GM19328 (cell line): ENCODE data around the gene IFNA5.

Experiments used
- ATAC-seq: cut with Tn5 transposase; IDR thresholded peaks from one replicate; pipeline ENCODE4 v1.9.1; 2021; ENCODE audit warnings: mild to moderate bottlenecking, moderate library complexity; ENCODE audit not compliant: unreplicated experiment

The IFNA5 gene

GRCh38 chr9:21305213-21305612, at the start of gene IFNA5:
Gene IFNA5 (minus strand): TSS chr9:21305313. CDS start chr9:21305256, 57 bp downstream.
- no peak for ATAC-seq

- ATAC-seq = no peak
Measured at GRCh38 chr9:21350787-21351186, 45.7 kb upstream of the IFNA5 start, which contains the start of gene IFNA6. Gene IFNA6 (minus strand): TSS chr9:21350887. CDS start chr9:21350887, 0 bp downstream.

- no peak for ATAC-seq
Measured at GRCh38 chr9:21348430-21348970, 43.4 kb upstream of the IFNA5 start.

- no peak for ATAC-seq
Measured at GRCh38 chr9:21340735-21341134, 35.6 kb upstream of the IFNA5 start.

- ATAC-seq = no peak
Measured at GRCh38 chr9:21336457-21336856, 31.3 kb upstream of the IFNA5 start.

- peak; percentile 89 for ATAC-seq
Measured at GRCh38 chr9:21334701-21335632, 29.9 kb upstream of the IFNA5 start, which contains the start of gene KLHL9. Gene KLHL9 (minus strand): TSS chr9:21335404. CDS start chr9:21334859, 545 bp downstream.

- ATAC-seq = no peak
Measured at GRCh38 chr9:21333226-21333625, 28.1 kb upstream of the IFNA5 start.

- ATAC-seq = no peak
Measured at GRCh38 chr9:21331676-21332402, 26.7 kb upstream of the IFNA5 start.

GRCh38 chr9:21326526-21327139, 21.5 kb upstream of the IFNA5 start:
- ATAC-seq = peak; percentile 81

GRCh38 chr9:21324047-21324446, 18.9 kb upstream of the IFNA5 start:
- no peak for ATAC-seq

- ATAC-seq = no peak
Measured at GRCh38 chr9:21322911-21323461, 17.9 kb upstream of the IFNA5 start.

- ATAC-seq = no peak
Measured at GRCh38 chr9:21320465-21320864, 15.4 kb upstream of the IFNA5 start.

GRCh38 chr9:21317956-21318923, 13.1 kb upstream of the IFNA5 start:
- ATAC-seq = no peak

- no peak for ATAC-seq
Measured at GRCh38 chr9:21316860-21317259, 11.7 kb upstream of the IFNA5 start.

GRCh38 chr9:21316032-21316842, 11.1 kb upstream of the IFNA5 start:
- no peak for ATAC-seq

- ATAC-seq = no peak
Measured at GRCh38 chr9:21314152-21314551, 9.0 kb upstream of the IFNA5 start.

- ATAC-seq = no peak
Measured at GRCh38 chr9:21311889-21312288, 6.8 kb upstream of the IFNA5 start.

- no peak for ATAC-seq
Measured at GRCh38 chr9:21295992-21296391, 9.1 kb downstream of the IFNA5 start.
